GM12875 (cell line): Measurements from ENCODE around the gene ARID3C.

Experiments used
- H3K4me3 ChIP-seq: one replicate; pipeline ENCODE4 v1.5.1; 2011; ENCODE audit warnings: low read depth, low read length, control low read depth
- CTCF ChIP-seq: IDR thresholded peaks from 2 replicates; pipeline ENCODE4 v1.5.1; 2011; ENCODE audit warnings: low read depth, mild to moderate bottlenecking, control low read depth, inconsistent platforms, low read length, moderate library complexity, borderline replicate concordance; ENCODE audit not compliant: insufficient read depth

Gene ARID3C

GRCh38 chr9:34591917-34592866 is 36.7 kb downstream of the ARID3C start:
- TF ChIP-seq CTCF, result no peak
- H3K4me3 ChIP-seq, result no peak overlapping the region

GRCh38 chr9:34591248-34591916 is 37.5 kb downstream of the ARID3C start:
- no peak overlapping the region for H3K4me3 ChIP-seq
- TF ChIP-seq CTCF, result peak; percentile 97

DNA sequence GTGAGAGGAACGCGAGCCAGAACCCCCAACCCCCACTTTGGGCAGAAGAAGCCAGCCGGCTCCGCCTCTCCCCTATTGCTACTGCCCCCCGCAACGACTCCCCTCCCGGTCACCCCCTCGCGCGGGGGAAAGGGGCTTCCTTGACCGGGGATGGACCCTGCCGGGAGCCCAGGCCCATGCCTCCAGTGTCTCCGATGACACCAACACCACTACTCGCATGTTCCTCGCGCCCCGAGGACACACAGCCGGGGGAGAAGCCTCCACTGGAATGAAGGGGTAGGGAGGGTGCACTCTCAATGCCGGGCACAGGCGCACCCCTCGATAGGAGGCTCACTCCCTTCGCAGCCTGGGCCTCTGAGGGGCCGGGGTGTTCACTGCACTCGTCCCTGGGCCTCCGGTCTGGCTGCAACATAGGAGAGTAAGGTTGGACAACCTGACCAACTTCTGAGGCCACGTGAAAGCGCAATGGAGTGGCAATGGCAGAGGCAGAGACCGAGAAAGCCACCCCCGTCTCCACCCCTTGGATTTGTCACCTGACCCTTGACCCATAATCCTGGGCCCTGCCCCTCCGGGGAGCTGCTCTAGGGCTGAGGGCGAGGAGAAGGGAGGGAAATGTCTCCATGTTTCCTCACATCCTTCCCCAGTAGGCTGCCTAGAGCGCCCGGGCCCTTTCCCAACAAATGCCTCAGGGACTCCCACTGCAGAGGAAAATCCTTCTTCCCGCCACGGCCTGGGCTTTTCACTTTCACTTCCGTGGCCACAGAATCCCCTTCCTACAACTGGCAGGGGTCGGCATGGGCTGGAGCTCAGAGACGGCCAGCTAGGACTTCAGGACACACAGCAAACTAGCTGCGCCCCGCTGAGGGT is 38.3 kb downstream of the ARID3C start:
- H3K4me3 ChIP-seq, result no peak overlapping the region
- TF ChIP-seq CTCF, result no peak

- H3K4me3 ChIP-seq, result no peak within 1 kb of the TSS
- no peak for TF ChIP-seq CTCF
Measured at GRCh38 chr9:34589636-34590380, 39.1 kb downstream of the ARID3C start, which contains the start of gene CNTFR. CNTFR (minus strand) TSS chr9:34589724; CDS start chr9:34568981, 20,743 bp downstream.

DNA sequence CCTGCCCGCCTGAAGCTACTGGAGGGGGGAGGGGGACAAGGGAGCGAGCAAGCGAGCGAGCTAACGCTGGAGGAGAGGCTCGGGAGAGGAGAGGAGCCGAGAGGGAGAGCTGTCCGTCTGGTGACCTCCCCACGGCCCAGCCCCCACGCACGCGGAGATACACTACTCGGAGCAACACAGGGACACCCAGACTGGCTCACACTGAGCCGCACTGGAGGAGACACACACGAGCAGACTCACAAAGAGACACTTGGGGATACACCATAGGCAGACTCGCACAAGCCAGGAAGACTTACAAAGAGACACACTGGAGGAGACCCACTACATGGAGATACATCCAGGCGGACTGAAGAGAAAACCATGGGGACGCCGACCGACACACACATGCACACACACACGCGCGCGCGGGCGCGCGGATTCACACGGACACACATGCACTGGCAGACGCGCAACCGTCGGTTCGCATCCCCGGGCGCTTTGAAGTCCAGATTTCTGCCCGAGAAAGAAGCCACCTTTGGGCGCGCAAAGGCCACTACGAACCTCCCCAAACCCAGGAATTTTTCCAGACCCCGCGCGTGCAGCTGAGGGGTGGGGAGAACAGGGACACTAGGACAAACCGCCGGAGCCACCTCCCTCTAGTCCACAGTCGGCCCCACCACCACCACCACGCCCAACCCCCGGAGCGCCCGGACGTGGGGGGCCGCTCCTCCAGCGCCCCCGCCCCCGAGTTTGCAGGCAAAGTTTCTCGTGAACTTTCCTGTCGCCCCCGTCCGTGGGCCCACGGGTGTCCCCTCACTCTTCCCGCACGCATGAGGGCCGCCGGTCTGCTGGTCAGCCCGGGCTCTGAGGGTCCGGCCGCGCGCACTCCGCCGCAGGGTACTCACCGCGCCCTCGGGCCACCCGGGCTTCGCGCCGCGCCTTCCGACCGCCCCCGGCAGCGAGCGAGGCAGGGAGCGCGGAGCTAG is 39.9 kb downstream of the ARID3C start:
- TF ChIP-seq CTCF, result no peak
- no peak overlapping the region for H3K4me3 ChIP-seq

DNA sequence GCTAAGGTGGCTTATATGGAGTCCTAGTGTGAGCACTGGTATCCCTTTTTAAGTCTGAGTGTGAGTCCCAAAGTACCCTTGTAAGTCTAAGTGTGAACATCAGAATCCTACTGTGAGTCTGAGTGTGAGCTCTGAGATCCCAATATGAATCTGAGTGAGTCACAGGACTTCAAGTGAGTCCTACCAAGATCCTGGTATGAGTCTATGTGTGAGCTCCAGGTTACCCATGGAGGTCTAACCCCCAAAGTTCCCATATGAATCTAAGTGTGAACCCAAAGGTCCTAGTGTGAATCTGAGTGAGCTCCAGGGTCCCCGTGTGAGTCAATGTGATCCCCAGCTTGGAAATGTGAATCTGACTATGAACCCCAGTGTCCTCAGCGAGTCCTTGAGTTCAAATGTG is 41.6 kb downstream of the ARID3C start:
- TF ChIP-seq CTCF, result no peak

More for the DNA sequence above, 41.6 kb downstream of the ARID3C start:
- H3K4me3 ChIP-seq, result no peak overlapping the region
